RWPE1 (cell line): ENCODE measurements around the gene PKD1L1.

Experiments
- CTCF ChIA-PET: fragments of 350-600 bp; sonication (Branson Sonifier 250); formaldehyde crosslinking; extraction: SDS; loops from one replicate; lab custom pipeline; 2021; lab: Yijun Ruan, JAX
- POLR2A ChIA-PET: fragments of 400-600 bp; formaldehyde crosslinking; extraction: SDS; loops from one replicate; lab custom pipeline; 2020; ENCODE audit warnings: antibody characterized with exemption; ENCODE audit not compliant: low non-redundant PET; lab: Yijun Ruan, JAX
- DNase-seq: peaks from one replicate; pipeline ENCODE4 v3.0.0; 2012; ENCODE audit warnings: low spot score
- H3K27ac ChIP-seq: fragments of 450-650 bp; 2 replicates; pipeline ENCODE4 v1.5.1; 2017
- TF ChIP-seq, protein P1 (sequence below): fragments of 450-650 bp; conservative IDR thresholded peaks from 2 replicates; pipeline ENCODE4 v1.5.1; 2017; ENCODE audit warnings: low read depth, mild to moderate bottlenecking

PKD1L1 gene

DNA sequence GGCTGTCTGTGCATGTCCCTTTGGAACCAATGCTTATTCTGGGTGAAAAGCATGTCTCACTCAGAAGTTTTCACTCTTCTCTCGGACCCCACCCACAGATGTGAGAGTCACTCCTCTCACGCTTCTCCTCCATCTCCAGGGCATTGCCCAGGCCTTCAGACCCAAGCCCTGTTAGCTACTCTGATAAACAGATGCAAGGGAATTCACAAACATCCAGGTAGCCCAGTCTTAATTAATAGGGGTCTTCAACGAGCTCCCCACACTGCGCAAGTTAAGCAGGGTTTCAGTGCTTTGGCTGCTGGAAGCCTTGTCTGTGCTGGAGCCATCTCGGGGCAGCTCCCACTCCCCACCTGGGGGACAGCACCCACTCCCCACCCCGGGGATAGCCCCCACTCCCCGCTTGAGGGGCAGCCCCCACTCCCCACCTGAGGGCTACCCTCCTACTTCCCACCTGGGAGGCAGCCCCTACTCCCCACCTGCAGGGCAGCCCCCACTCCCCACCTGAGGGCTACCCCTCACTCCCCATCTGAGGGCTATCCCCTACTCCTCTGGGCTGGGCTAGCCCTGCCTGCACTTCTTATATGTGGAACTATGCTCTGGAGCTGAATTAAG, 8.7 kb downstream of the PKD1L1 start:
- no peak for DNase-seq
- no peak overlapping the region for H3K27ac ChIP-seq
- TF ChIP-seq, protein P1, sequence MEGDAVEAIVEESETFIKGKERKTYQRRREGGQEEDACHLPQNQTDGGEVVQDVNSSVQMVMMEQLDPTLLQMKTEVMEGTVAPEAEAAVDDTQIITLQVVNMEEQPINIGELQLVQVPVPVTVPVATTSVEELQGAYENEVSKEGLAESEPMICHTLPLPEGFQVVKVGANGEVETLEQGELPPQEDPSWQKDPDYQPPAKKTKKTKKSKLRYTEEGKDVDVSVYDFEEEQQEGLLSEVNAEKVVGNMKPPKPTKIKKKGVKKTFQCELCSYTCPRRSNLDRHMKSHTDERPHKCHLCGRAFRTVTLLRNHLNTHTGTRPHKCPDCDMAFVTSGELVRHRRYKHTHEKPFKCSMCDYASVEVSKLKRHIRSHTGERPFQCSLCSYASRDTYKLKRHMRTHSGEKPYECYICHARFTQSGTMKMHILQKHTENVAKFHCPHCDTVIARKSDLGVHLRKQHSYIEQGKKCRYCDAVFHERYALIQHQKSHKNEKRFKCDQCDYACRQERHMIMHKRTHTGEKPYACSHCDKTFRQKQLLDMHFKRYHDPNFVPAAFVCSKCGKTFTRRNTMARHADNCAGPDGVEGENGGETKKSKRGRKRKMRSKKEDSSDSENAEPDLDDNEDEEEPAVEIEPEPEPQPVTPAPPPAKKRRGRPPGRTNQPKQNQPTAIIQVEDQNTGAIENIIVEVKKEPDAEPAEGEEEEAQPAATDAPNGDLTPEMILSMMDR: no peak
- ChIA-PET POLR2A (no interaction called here), CTCF (interaction anchor here (0.6 to 1.5 kb wide), 2 partner anchors 215 to 235 kb away, joined by 3 to 6 read pairs; no protein-coding TSS in a partner anchor)

DNA sequence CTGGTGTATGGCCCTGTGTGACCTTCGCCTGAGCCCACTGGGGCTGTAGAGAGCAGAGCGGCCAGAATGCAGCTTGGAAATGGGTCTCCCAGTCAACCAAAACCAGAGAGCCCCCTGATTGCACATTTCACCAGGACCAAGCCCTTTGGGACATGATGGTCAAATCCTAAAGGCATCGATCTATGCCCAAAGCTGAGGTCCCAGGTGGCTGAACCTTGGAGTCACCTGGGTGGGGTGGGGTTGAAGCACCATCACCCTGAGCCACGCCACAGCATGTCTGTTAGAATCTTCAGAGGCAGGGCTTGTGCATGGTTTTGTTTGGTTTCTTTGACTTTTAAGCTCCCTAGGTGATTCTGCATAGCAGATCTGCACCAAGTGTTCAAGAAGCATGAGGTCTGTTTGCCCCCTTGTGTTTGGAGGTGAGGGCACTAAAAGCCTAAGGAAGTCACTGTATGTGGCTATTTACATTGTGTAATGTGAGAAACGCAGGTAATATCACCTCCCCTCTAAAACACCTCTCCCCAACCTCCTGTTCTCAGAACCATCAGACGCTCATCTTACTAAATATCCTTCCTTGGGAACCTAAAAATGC, 9.6 kb downstream of the PKD1L1 start:
- CTCF ChIA-PET: interaction anchor here (0.6 to 1.5 kb wide), 2 partner anchors 216 to 234 kb away, joined by 3 to 6 read pairs; no protein-coding TSS in a partner anchor
- no peak overlapping the region for H3K27ac ChIP-seq
- TF ChIP-seq, protein P1: no peak
- DNase-seq: no peak
- POLR2A ChIA-PET: no interaction called here

DNA sequence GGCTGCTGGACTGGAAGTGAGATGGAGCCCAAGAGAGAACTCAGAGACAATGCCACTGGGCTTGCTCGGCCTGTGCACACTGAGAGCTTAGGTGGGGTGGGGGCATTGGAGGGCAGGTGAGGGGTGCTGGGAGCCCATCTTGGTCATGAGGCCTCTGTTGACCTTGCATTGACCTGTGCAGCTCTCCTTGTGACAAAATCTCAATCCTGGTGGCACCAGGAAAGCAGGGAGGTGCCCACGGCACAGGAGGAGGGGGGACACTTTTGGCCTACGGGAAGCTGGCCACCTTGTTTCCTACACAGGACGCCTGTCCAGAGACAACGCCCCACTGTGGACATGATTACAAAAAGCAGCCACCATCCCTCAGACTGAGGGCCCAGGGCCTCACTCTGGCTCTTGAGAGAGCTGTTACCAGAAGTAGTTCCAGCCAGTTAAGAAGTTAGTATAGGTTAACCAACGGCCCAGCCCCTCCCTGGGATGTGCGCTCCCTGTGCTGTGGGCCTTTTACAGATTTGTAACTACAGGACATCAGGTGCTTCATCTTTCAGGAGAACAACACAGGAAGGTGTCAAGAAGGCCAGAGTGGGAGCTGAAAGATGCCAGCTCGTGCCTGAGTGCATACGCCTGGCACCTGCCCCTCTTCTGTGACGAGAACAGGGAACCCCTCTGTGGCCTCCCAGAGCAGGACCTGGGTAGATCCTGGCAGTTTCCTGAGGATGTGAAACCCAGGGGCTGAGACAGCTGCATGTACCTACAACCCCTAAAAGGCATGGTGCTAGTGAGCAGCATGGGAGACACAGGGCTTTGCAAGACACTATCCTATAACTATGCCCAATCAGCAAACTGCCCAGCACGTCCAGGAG, 10.3 kb downstream of the PKD1L1 start:
- no peak overlapping the region for H3K27ac ChIP-seq
- ChIA-PET CTCF (interaction anchor here (1.5 kb wide), 1 partner anchor 217 kb away, joined by 6 read pairs; no protein-coding TSS in a partner anchor), POLR2A (no interaction called here)
- TF ChIP-seq, protein P1: no peak
- DNase-seq: no peak

DNA sequence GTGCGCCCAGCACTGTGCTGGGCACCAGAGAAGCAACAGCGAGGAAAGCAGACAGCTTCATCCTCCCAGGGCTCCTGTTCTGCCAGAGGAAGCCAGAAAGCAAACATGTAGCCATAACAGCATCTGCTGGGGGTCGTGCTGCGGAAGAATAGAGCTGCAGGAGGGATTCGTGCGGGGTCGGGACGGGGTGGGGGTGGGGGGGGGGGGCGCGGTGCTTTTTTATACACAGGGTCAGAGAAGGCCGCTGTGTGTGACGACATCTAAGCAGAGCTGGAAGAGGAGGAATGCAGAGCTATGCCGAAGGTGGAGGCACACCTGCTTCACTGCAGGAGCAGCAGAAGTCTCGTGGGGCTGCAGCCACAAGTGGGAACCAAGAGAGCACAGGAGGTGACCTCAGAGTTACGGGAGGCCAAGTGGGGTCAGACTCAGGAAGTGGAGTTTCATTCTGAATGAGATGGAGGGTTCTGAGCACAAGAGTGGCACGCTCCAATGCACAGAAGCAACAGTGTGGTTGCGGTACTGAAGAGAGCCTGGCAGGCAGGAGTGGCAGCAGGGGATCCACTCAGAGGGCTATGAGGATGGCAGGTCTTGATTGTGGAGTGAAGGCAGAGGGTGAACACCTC, 11.1 kb downstream of the PKD1L1 start:
- no peak for DNase-seq
- ChIA-PET CTCF (no interaction called here), POLR2A (no interaction called here)
- no peak overlapping the region for H3K27ac ChIP-seq
- TF ChIP-seq, protein P1: no peak

DNA sequence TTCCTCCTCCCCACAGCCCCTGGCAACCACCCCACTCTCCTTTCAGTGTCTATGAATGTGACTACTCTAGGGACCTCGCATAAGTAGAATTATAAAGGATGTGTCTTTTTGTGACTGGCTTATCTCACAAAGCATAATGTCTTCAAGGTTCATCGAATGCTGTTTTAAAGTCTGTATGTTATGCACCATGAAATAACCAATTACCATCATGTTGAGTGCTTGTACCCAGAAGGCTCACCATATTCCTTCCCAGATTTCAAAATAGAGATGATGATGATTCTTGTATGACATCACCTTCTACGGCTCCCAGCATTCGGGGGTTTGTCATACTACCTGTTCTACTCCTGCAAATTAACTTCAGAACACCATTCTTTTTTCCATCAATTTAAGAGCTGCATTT, 11.9 kb downstream of the PKD1L1 start:
- CTCF ChIA-PET: no interaction called here
- TF ChIP-seq, protein P1: no peak
- POLR2A ChIA-PET: no interaction called here
- no peak for DNase-seq
- no peak overlapping the region for H3K27ac ChIP-seq

DNA sequence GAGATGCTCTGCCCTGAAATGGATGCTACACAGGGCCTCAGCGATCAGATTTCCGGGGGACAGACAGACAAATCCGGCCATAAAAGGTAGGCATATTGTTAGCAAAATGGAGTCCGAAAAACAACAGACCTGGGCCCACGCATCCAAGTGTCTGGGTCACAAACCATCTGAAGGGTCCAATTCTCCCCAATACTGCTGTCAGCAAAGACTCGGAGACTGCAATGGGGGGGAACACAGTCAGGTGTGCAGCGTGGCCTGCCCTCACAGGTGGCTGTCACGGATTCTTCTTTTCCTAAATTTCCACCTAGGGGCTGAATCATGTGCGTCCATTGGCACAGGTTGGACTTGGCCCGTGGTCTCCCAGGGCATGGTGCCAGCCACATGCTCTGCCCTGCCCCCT, 12.9 kb downstream of the PKD1L1 start:
- TF ChIP-seq, protein P1: no peak
- ChIA-PET POLR2A (no interaction called here), CTCF (no interaction called here)
- DNase-seq: no peak
- no peak overlapping the region for H3K27ac ChIP-seq
